Adrenal gland (tissue), 5 donors: ENCODE results near the gene AADACL4.

Experiments
- POLR2A ChIP-seq, 2 donors: fragments of 450-650 bp; IDR thresholded peaks; one replicate each; pipeline ENCODE4 v1.6.1; 2017; ENCODE audit warnings: antibody characterized with exemption in 2 of 2, mild to moderate bottlenecking in 2 of 2, moderate library complexity in 1 of 2
- TF ChIP-seq, protein P1 (sequence below), 6 experiments: fragments of 450-650 bp in 4 of 6; fragments of 200-600 bp in 2 of 6; sonication (generic) in 1 of 6; IDR thresholded peaks; 1 replicate in 5 of 6; 2 replicates in 1 of 6; pipeline versions ENCODE4 v1.5.1 to v1.8.0; 2016 to 2021; ENCODE audit warnings: antibody characterized with exemption in 6 of 6, mild to moderate bottlenecking in 2 of 6, moderate library complexity in 1 of 6
- donor health status: DM: no; HTN: no; CAD: no.

DNA sequence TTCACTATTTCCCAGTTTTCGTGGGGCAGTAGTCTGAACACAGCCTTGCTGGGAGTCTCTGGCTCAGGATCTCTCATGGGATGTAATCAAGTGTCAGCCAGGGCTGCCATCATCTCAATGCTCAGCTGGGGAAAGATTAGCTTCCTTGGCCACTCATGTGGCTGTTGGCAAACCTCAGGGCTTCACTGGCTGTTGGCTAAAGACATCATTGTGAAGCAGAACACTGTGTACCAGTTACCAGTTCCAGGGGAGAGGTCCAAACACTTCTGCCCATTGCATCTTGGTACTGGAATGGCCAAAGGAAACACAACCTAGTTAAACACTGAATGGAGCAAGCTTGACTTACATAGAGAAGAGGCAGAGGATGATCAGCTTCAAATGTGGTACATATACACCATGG, 33.7 kb downstream of the AADACL4 start:
- TF ChIP-seq, protein P1, sequence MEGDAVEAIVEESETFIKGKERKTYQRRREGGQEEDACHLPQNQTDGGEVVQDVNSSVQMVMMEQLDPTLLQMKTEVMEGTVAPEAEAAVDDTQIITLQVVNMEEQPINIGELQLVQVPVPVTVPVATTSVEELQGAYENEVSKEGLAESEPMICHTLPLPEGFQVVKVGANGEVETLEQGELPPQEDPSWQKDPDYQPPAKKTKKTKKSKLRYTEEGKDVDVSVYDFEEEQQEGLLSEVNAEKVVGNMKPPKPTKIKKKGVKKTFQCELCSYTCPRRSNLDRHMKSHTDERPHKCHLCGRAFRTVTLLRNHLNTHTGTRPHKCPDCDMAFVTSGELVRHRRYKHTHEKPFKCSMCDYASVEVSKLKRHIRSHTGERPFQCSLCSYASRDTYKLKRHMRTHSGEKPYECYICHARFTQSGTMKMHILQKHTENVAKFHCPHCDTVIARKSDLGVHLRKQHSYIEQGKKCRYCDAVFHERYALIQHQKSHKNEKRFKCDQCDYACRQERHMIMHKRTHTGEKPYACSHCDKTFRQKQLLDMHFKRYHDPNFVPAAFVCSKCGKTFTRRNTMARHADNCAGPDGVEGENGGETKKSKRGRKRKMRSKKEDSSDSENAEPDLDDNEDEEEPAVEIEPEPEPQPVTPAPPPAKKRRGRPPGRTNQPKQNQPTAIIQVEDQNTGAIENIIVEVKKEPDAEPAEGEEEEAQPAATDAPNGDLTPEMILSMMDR (IDR thresholded peaks at IDR 0.05) = no peak
- TF ChIP-seq POLR2A (IDR thresholded peaks at IDR 0.05) = no peak
